ENCODE measurements around the gene MAP2K6.

MAP2K6 gene

DNA sequence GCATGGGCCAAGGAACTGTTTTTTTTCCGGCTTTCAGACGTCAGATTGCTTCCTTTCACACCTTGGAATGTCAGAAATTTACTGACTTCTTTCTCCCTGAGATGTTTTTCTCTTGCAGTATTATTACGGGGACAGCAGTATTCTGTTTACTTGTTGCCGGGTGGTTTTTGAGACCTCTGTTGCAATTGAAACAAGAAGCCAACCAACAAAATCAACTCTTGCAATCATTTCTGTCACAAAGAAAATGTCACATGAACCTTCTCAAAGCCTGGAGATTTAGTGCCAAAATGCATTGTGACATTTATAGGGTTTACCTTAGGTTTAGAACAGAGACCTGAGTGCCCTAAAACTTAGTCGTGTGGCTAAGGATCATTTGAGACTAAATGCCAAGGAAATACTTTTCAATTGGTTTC is 174.3 kb downstream of the MAP2K6 start:
- H3K36me3 ChIP-seq (ENCODE audit: insufficient read depth, low read length), result no peaks in the 10 kb centered on the region
- TF ChIP-seq, protein P1, sequence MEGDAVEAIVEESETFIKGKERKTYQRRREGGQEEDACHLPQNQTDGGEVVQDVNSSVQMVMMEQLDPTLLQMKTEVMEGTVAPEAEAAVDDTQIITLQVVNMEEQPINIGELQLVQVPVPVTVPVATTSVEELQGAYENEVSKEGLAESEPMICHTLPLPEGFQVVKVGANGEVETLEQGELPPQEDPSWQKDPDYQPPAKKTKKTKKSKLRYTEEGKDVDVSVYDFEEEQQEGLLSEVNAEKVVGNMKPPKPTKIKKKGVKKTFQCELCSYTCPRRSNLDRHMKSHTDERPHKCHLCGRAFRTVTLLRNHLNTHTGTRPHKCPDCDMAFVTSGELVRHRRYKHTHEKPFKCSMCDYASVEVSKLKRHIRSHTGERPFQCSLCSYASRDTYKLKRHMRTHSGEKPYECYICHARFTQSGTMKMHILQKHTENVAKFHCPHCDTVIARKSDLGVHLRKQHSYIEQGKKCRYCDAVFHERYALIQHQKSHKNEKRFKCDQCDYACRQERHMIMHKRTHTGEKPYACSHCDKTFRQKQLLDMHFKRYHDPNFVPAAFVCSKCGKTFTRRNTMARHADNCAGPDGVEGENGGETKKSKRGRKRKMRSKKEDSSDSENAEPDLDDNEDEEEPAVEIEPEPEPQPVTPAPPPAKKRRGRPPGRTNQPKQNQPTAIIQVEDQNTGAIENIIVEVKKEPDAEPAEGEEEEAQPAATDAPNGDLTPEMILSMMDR (conservative IDR thresholded peaks at IDR 0.05; ENCODE audit: low read length), result no peak
- no peaks in the 10 kb centered on the region for H3F3A ChIP-seq (ENCODE audit: low read depth)
- no peaks in the 10 kb centered on the region for H3K9me3 ChIP-seq (ENCODE audit: insufficient read depth, low read depth, low read length)
- H3K4me3 ChIP-seq (ENCODE audit: low read length, poor library complexity, severe bottlenecking), result no peak overlapping the region
- no peak overlapping the region for H3K4me2 ChIP-seq (ENCODE audit: low read depth, low read length, poor library complexity, severe bottlenecking)
- H3K4me1 ChIP-seq (ENCODE audit: insufficient read depth, low read length, poor library complexity, severe bottlenecking), result no peaks in the 10 kb centered on the region
- no peaks in the 10 kb centered on the region for H4K20me1 ChIP-seq (ENCODE audit: insufficient read depth, low read length, poor library complexity, severe bottlenecking)
- no peak overlapping the region for H2AFZ ChIP-seq (ENCODE audit: low read length)
- H3K27me3 ChIP-seq (ENCODE audit: insufficient read depth, low read length, poor library complexity, severe bottlenecking), result no peaks in the 10 kb centered on the region
- no peak overlapping the region for H3K9ac ChIP-seq (ENCODE audit: low read depth, low read length, poor library complexity, severe bottlenecking)
- no peaks in the 10 kb centered on the region for H3K79me2 ChIP-seq (ENCODE audit: insufficient read depth, low read length)
- no peaks in the 10 kb centered on the region for H3K9me2 ChIP-seq (replicated peaks; ENCODE audit: low read depth, low read length)

DNA sequence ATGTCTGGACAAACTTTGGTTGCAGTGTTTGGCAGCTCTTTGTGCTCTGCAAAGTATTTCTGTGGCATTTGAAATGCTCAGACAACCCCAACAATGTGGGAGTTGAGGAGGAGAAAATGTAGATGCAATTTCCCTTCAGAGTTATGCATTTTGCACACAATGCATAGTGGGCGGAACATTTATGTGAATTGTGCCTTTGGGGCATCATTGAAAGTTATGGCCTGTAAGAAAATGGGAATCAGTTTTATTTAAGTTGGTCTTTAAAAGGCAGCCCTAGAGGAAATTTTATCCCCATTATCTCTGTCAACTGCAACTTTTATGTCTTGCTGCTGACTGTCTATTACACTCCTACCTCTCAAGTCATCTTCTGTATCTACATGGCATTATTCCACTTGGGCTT is 176.2 kb downstream of the MAP2K6 start:
- Histone ChIP-seq H4K20me1 (ENCODE audit: insufficient read depth, low read length, poor library complexity, severe bottlenecking) (no peaks in the 10 kb centered on the region), H3K36me3 (ENCODE audit: insufficient read depth, low read length) (no peaks in the 10 kb centered on the region), H3K4me2 (ENCODE audit: low read depth, low read length, poor library complexity, severe bottlenecking) (no peak overlapping the region), H3K4me1 (ENCODE audit: insufficient read depth, low read length, poor library complexity, severe bottlenecking) (no peaks in the 10 kb centered on the region), H2AFZ (ENCODE audit: low read length) (no peak overlapping the region), H3F3A (ENCODE audit: low read depth) (no peaks in the 10 kb centered on the region), H3K9me2 (replicated peaks; ENCODE audit: low read depth, low read length) (no peaks in the 10 kb centered on the region), H3K27me3 (ENCODE audit: insufficient read depth, low read length, poor library complexity, severe bottlenecking) (no peaks in the 10 kb centered on the region), H3K9ac (ENCODE audit: low read depth, low read length, poor library complexity, severe bottlenecking) (no peak overlapping the region), H3K9me3 (ENCODE audit: insufficient read depth, low read depth, low read length) (no peaks in the 10 kb centered on the region), H3K79me2 (ENCODE audit: insufficient read depth, low read length) (no peaks in the 10 kb centered on the region), H3K4me3 (ENCODE audit: low read length, poor library complexity, severe bottlenecking) (no peak overlapping the region)
- TF ChIP-seq, protein P1 (conservative IDR thresholded peaks at IDR 0.05; ENCODE audit: low read length), result no peak
- TF ChIP-seq EZH2phosphoT487 (IDR thresholded peaks at IDR 0.05; ENCODE audit: borderline replicate concordance), result no peak

DNA sequence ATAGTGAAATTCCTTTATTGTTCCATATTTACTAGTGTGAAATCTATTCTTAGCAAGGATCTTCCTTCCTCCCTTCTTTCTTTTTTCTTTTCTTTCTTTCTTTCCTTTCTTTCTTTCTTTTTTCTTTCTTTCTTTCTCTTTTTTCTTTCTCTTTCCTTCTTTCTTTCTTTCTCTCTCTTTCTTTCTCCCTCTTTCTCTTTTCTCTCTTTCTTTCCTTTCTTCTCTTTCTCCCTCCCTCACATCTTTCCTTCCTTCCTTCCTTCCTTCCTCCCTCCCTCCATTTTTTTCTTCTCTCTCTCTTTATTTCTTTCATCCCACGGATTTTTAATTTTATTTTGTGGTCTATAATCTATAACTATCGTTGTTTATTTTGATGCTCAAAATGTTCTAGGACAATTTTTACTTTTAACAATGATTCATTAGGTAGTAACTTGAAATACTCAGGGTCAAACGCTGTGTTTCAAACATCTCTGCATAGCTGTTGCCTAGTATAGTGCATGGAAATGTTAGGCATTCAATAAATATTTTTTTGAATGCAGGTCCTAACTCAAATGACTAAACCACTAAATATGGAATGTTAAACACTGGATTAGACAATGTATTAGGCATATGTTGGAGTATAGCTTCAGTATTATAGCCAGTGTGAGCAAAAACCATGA is 178.3 kb downstream of the MAP2K6 start:
- H2AFZ ChIP-seq (ENCODE audit: low read length), result no peak overlapping the region
- TF ChIP-seq, protein P1 (conservative IDR thresholded peaks at IDR 0.05; ENCODE audit: low read length), result no peak
- no peak for TF ChIP-seq EZH2phosphoT487 (IDR thresholded peaks at IDR 0.05; ENCODE audit: borderline replicate concordance)
- no peaks in the 10 kb centered on the region for H3K9me2 ChIP-seq (replicated peaks; ENCODE audit: low read depth, low read length)
- H3K9me3 ChIP-seq (ENCODE audit: insufficient read depth, low read depth, low read length), result no peaks in the 10 kb centered on the region
- no peaks in the 10 kb centered on the region for H3K27me3 ChIP-seq (ENCODE audit: insufficient read depth, low read length, poor library complexity, severe bottlenecking)
- H3K36me3 ChIP-seq (ENCODE audit: insufficient read depth, low read length), result no peaks in the 10 kb centered on the region
- H3K4me1 ChIP-seq (ENCODE audit: insufficient read depth, low read length, poor library complexity, severe bottlenecking), result no peaks in the 10 kb centered on the region
- H3K79me2 ChIP-seq (ENCODE audit: insufficient read depth, low read length), result no peaks in the 10 kb centered on the region
- H3K4me3 ChIP-seq (ENCODE audit: low read length, poor library complexity, severe bottlenecking), result no peak overlapping the region
- H3K4me2 ChIP-seq (ENCODE audit: low read depth, low read length, poor library complexity, severe bottlenecking), result no peak overlapping the region
- H4K20me1 ChIP-seq (ENCODE audit: insufficient read depth, low read length, poor library complexity, severe bottlenecking), result no peaks in the 10 kb centered on the region
- H3K9ac ChIP-seq (ENCODE audit: low read depth, low read length, poor library complexity, severe bottlenecking), result no peak overlapping the region
- H3F3A ChIP-seq (ENCODE audit: low read depth), result no peaks in the 10 kb centered on the region
